ENCODE measurements around the gene RPLP2.
A peak's percentile ranks its signal among the peaks of the same experiment; 100 is the strongest.

The RPLP2 gene

GRCh38 chr11:836700-837099 lies 26.9 kb downstream of the RPLP2 start:
- DNase-seq (ENCODE audit: low spot score): no peak

GRCh38 chr11:837189-837989 lies 27.6 kb downstream of the RPLP2 start:
- DNase-seq (ENCODE audit: low spot score): no peak

GRCh38 chr11:837990-838307 lies 28.2 kb downstream of the RPLP2 start:
- DNase-seq (ENCODE audit: low spot score): no peak

- DNase-seq (ENCODE audit: low spot score): no peak
Observed at GRCh38 chr11:838441-839279, 28.9 kb downstream of the RPLP2 start.

GRCh38 chr11:839280-839623 lies 29.5 kb downstream of the RPLP2 start:
- no peak for DNase-seq (ENCODE audit: low spot score)

- no peak for DNase-seq (ENCODE audit: low spot score)
Observed at GRCh38 chr11:839875-840617, 30.3 kb downstream of the RPLP2 start.

- no peak for DNase-seq (ENCODE audit: low spot score)
Observed at GRCh38 chr11:841981-842369, 32.2 kb downstream of the RPLP2 start.

GRCh38 chr11:842370-843002 lies 32.7 kb downstream of the RPLP2 start, which contains the start of the genes POLR2L and TSPAN4:
POLR2L (minus strand) TSS chr11:842529; CDS start chr11:842508, 21 bp downstream.
TSPAN4 (plus strand) TSS chr11:842852; CDS start chr11:850305, 7,453 bp downstream.
- peak; percentile 88 for DNase-seq (ENCODE audit: low spot score)

GRCh38 chr11:843086-843734 lies 33.4 kb downstream of the RPLP2 start:
- no peak for DNase-seq (ENCODE audit: low spot score)

GRCh38 chr11:843818-844692 lies 34.3 kb downstream of the RPLP2 start:
- DNase-seq (ENCODE audit: low spot score): no peak

- peak; percentile 57 for DNase-seq (ENCODE audit: low spot score)
Observed at GRCh38 chr11:844693-845644, 35.2 kb downstream of the RPLP2 start.

- DNase-seq (ENCODE audit: low spot score): no peak
Observed at GRCh38 chr11:845872-846495, 36.2 kb downstream of the RPLP2 start.

- DNase-seq (ENCODE audit: low spot score): no peak
Observed at GRCh38 chr11:846496-847098, 36.8 kb downstream of the RPLP2 start.

GRCh38 chr11:847876-848275 lies 38.1 kb downstream of the RPLP2 start:
- no peak for DNase-seq (ENCODE audit: low spot score)

- no peak for DNase-seq (ENCODE audit: low spot score)
Observed at GRCh38 chr11:848380-848931, 38.7 kb downstream of the RPLP2 start.

- DNase-seq (ENCODE audit: low spot score): no peak
Observed at GRCh38 chr11:849104-849824, 39.5 kb downstream of the RPLP2 start.

GRCh38 chr11:849951-850774 lies 40.4 kb downstream of the RPLP2 start:
- no peak for DNase-seq (ENCODE audit: low spot score)
